ENCODE results near the gene MUSTN1. TPM values are rescaled to one million over a fixed set of nuclear protein-coding genes. Genes with fewer than 3 reads are reported as not detected.

MUSTN1 gene
- polyA plus RNA-seq, 2 of the 4 experiments (the other 2 are of a cell fraction) = not detected

- ATAC-seq = no peak
- Histone ChIP-seq H3K4me1 (peaks cover 2% of the 10 kb centered on the region; the same call in 2 of the 3 replicates), H3K9me3 (no peaks in the 10 kb centered on the region), H3K4me2 (no peak overlapping the region), H3K4me3 (no peak overlapping the region), H3K27ac (no peak overlapping the region)
- CTCF ChIA-PET = interaction anchor here (1.2 to 1.7 kb wide), 2 partner anchors 11 to 14 kb away, joined by 4 to 5 read pairs; no protein-coding TSS in a partner anchor
- no peak for FAIRE-seq
- no peak for DNase-seq (ENCODE audit: low read depth in 1 of 2, low spot score in 1 of 2)
- WGBS (ENCODE audit: missing lambda C conversion rate) = 93% methylated on average over 4 of the region's 4 CpGs
- POLR2A ChIA-PET = no interaction called here
- no peak for TF ChIP-seq CEBPB (IDR thresholded peaks at IDR 0.05)
- no peak for TF ChIP-seq MAFK (IDR thresholded peaks at IDR 0.05; ENCODE audit: partially characterized antibody)
- TF ChIP-seq FOSB (CRISPR knock-in tag; IDR thresholded peaks at IDR 0.05) = no peak
- no peak for TF ChIP-seq JUN (IDR thresholded peaks at IDR 0.05)
- no peak for TF ChIP-seq NFE2L2 (conservative IDR thresholded peaks at IDR 0.05; ENCODE audit: low read length)
- TF ChIP-seq HMGXB4 (CRISPR knock-in tag; IDR thresholded peaks at IDR 0.05; ENCODE audit: borderline replicate concordance) = no peak
- no peak for TF ChIP-seq USF2 (IDR thresholded peaks at IDR 0.05)
- TF ChIP-seq HOXB13 (CRISPR knock-in tag; IDR thresholded peaks at IDR 0.05; ENCODE audit: low read depth) = no peak
- TF ChIP-seq EHMT2 (IDR thresholded peaks at IDR 0.05; ENCODE audit: low read depth) = no peak
- no peak for TF ChIP-seq HEYL (CRISPR knock-in tag; IDR thresholded peaks at IDR 0.05)
Observed at GRCh38 chr3:52836986-52837385, 2.2 kb upstream of the MUSTN1 start.

- no peak overlapping the region for H3K4me2 ChIP-seq
- peaks cover 7% of the 10 kb centered on the region for H3K4me1 ChIP-seq
- POLR2A ChIA-PET = no interaction called here
- TF ChIP-seq FOSL2 (IDR thresholded peaks at IDR 0.05) (no peak), FOSL2 (CRISPR knock-in tag; IDR thresholded peaks at IDR 0.05) (no peak), ELK1 (IDR thresholded peaks at IDR 0.05; ENCODE audit: low read depth, low read length) (no peak), EHF (CRISPR knock-in tag; IDR thresholded peaks at IDR 0.05) (no peak), CTCF (IDR thresholded peaks at IDR 0.05) (no peak), RFX5 (IDR thresholded peaks at IDR 0.05) (no peak), NR3C1 (IDR thresholded peaks at IDR 0.05) (no peak), NFE2L2 (conservative IDR thresholded peaks at IDR 0.05; ENCODE audit: low read length) (no peak), GATA3 (IDR thresholded peaks at IDR 0.05; ENCODE audit: borderline replicate concordance) (no peak), HOXA7 (CRISPR knock-in tag; IDR thresholded peaks at IDR 0.05) (no peak), MAZ (IDR thresholded peaks at IDR 0.05; ENCODE audit: borderline replicate concordance, low read depth, low read length) (no peak), ATOH8 (CRISPR knock-in tag; IDR thresholded peaks at IDR 0.05; ENCODE audit: low read depth) (no peak), POLR2A (IDR thresholded peaks at IDR 0.05; ENCODE audit: low read length) (no peak), TFCP2L1 (CRISPR knock-in tag; IDR thresholded peaks at IDR 0.05) (no peak), EP300 (IDR thresholded peaks at IDR 0.05) (no peak), HMGXB4 (CRISPR knock-in tag; IDR thresholded peaks at IDR 0.05; ENCODE audit: borderline replicate concordance) (no peak), RCOR1 (IDR thresholded peaks at IDR 0.05; ENCODE audit: low read depth, low read length) (no peak), CEBPB (IDR thresholded peaks at IDR 0.05) (no peak), ESRRA (IDR thresholded peaks at IDR 0.05; ENCODE audit: borderline replicate concordance, low read length) (no peak), KDM5A (IDR thresholded peaks at IDR 0.05) (no peak)
- no peaks in the 10 kb centered on the region for H3K9me3 ChIP-seq
- CTCF ChIA-PET = interaction anchor here (1.7 kb wide), 1 partner anchor 15 kb away, joined by 5 read pairs; no protein-coding TSS in a partner anchor
- no peak for DNase-seq (ENCODE audit: low read depth in 1 of 2, low spot score in 1 of 2)
- WGBS (ENCODE audit: missing lambda C conversion rate) = 70% methylated on average over 5 of the region's 5 CpGs
- FAIRE-seq = no peak
- H3K4me3 ChIP-seq = no peak overlapping the region
- no peak overlapping the region for H3K27ac ChIP-seq
- no peak for ATAC-seq
Observed at GRCh38 chr3:52836471-52836845, 1.6 kb upstream of the MUSTN1 start.
